MM.1S (cell line): Measurements from ENCODE around the gene PABPC1L2A.
"Not testable (repeated sequence)": the region's sequence is repeated elsewhere in the genome, so short reads cannot be mapped to it uniquely, and the experiment has no call there.

Experiments used
- EZH2 ChIP-seq: fragments of 300-600 bp; sonication (generic); optimal IDR thresholded peaks from 2 replicates; pipeline ENCODE3; 2017; ENCODE audit warnings: low read depth, mild to moderate bottlenecking, antibody characterized with exemption, low read length, mixed read lengths
- TF ChIP-seq, protein P1 (sequence below): fragments of 300-600 bp; sonication (generic); IDR thresholded peaks from 2 replicates; pipeline ENCODE4 v1.5.1; 2016; ENCODE audit warnings: antibody characterized with exemption, low read length, mixed read lengths

DNA sequence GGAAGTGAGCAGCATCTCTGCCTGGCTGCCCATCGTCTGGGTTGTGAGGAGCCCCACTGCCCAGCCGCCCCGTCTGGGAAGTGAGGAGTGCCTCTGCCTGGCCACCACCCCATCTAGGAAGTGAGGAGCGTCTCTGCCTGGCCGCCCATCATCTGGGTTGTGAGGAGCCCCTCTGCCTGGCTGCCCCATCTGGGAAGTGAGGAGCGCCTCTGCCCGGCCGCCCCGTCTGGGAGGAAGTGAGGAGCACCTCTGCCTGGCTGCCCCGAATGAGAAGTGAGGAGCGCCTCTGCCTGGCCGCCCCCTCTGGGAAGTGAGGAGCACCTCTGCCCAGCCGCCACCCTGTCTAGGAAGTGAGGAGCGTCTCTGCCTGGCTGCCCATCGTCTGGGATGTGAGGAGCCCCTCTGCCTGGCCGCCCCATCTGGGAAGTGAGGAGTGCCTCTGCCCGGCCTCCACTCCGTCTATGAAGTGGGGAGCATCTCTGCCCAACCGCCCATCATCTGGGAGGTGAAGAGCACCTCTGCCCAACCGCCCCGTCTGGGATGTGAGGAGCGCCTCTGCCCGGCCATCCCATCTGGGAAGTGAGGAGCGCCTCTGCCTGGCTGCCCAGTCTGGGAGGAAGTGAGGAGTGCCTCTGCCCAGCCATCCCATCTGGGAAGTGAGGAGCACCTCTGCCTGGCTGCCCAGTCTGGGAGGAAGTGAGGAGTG lies 11.4 kb downstream of the PABPC1L2A start:
- TF ChIP-seq, protein P1, sequence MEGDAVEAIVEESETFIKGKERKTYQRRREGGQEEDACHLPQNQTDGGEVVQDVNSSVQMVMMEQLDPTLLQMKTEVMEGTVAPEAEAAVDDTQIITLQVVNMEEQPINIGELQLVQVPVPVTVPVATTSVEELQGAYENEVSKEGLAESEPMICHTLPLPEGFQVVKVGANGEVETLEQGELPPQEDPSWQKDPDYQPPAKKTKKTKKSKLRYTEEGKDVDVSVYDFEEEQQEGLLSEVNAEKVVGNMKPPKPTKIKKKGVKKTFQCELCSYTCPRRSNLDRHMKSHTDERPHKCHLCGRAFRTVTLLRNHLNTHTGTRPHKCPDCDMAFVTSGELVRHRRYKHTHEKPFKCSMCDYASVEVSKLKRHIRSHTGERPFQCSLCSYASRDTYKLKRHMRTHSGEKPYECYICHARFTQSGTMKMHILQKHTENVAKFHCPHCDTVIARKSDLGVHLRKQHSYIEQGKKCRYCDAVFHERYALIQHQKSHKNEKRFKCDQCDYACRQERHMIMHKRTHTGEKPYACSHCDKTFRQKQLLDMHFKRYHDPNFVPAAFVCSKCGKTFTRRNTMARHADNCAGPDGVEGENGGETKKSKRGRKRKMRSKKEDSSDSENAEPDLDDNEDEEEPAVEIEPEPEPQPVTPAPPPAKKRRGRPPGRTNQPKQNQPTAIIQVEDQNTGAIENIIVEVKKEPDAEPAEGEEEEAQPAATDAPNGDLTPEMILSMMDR = not testable (repeated sequence)
- not testable (repeated sequence) for TF ChIP-seq EZH2
